Endothelial cell of umbilical vein (primary cell): ENCODE data around the gene CDH19.

ENCODE experiments used
- EZH2 ChIP-seq: IDR thresholded peaks from 2 replicates; pipeline ENCODE4 v1.6.1; 2012; ENCODE audit warnings: borderline replicate concordance, low read depth, mild to moderate bottlenecking, moderate library complexity, low read length, inconsistent platforms; ENCODE audit not compliant: severe bottlenecking
- FOS ChIP-seq: IDR thresholded peaks from 2 replicates; pipeline ENCODE4 v1.6.1; 2011; ENCODE audit warnings: mild to moderate bottlenecking, low read length, moderate library complexity, borderline replicate concordance; ENCODE audit not compliant: insufficient read depth
- GATA2 ChIP-seq: IDR thresholded peaks from 2 replicates; pipeline ENCODE4 v1.7.0; 2011; ENCODE audit warnings: low read depth, mild to moderate bottlenecking, moderate library complexity, mixed read lengths, low read length; ENCODE audit not compliant: insufficient read length, insufficient read depth
- JUN ChIP-seq: IDR thresholded peaks from 2 replicates; pipeline ENCODE4 v1.6.1; 2011; ENCODE audit warnings: borderline replicate concordance, low read depth; ENCODE audit not compliant: insufficient read length, insufficient read depth
- POLR2A ChIP-seq: IDR thresholded peaks from 2 replicates; pipeline ENCODE4 v1.6.1; 2012; ENCODE audit warnings: low read depth, mild to moderate bottlenecking, control low read depth, low read length
- POLR2AphosphoS5 ChIP-seq: IDR thresholded peaks from 2 replicates; pipeline ENCODE4 v1.6.1; 2012; ENCODE audit warnings: low read depth, mild to moderate bottlenecking, control low read depth, low read length, moderate library complexity; ENCODE audit not compliant: insufficient read depth
- TF ChIP-seq, protein P1 (sequence below), 2 donors: IDR thresholded peaks; 1 replicate in 1 of 2; 2 replicates in 1 of 2; pipeline ENCODE4 v1.5.1; 2011; ENCODE audit warnings: low read length in 2 of 2, mild to moderate bottlenecking in 2 of 2, moderate library complexity in 2 of 2, control low read depth in 1 of 2, inconsistent platforms in 1 of 2, low read depth in 1 of 2; ENCODE audit not compliant: insufficient read depth in 1 of 2; ENCODE audit errors: extremely low read depth in 1 of 2
- TF ChIP-seq, protein P2 (sequence below): IDR thresholded peaks from 2 replicates; pipeline ENCODE4 v1.6.1; 2011; ENCODE audit not compliant: insufficient read depth, insufficient read length

- TF ChIP-seq, protein P1, sequence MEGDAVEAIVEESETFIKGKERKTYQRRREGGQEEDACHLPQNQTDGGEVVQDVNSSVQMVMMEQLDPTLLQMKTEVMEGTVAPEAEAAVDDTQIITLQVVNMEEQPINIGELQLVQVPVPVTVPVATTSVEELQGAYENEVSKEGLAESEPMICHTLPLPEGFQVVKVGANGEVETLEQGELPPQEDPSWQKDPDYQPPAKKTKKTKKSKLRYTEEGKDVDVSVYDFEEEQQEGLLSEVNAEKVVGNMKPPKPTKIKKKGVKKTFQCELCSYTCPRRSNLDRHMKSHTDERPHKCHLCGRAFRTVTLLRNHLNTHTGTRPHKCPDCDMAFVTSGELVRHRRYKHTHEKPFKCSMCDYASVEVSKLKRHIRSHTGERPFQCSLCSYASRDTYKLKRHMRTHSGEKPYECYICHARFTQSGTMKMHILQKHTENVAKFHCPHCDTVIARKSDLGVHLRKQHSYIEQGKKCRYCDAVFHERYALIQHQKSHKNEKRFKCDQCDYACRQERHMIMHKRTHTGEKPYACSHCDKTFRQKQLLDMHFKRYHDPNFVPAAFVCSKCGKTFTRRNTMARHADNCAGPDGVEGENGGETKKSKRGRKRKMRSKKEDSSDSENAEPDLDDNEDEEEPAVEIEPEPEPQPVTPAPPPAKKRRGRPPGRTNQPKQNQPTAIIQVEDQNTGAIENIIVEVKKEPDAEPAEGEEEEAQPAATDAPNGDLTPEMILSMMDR (IDR thresholded peaks at IDR 0.05; ENCODE audit: extremely low read depth in 1 of 2, insufficient read depth in 1 of 2, low read depth in 1 of 2, low read length in 2 of 2) = no peak
- TF ChIP-seq, protein P2, sequence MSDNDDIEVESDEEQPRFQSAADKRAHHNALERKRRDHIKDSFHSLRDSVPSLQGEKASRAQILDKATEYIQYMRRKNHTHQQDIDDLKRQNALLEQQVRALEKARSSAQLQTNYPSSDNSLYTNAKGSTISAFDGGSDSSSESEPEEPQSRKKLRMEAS = no peak
- TF ChIP-seq EZH2 (no peak), POLR2AphosphoS5 (no peak), POLR2A (no peak), FOS (no peak), JUN (no peak), GATA2 (no peak)
These were observed 92.6 kb downstream of the CDH19 start for GRCh38 chr18:66511289-66511688.
